ENCODE results near the gene LHX5.

LHX5 gene

GRCh38 chr12:113427882-113428281 is 43.8 kb downstream of the LHX5 start:
- TF ChIP-seq EZH2phosphoT487 (conservative IDR thresholded peaks at IDR 0.05; ENCODE audit: low read length) (no peak), CTCF (IDR thresholded peaks at IDR 0.05; ENCODE audit: insufficient read depth, low read length, poor library complexity, severe bottlenecking) (no peak)
- Histone ChIP-seq H3K9ac (ENCODE audit: low read length) (no peak overlapping the region), H3K36me3 (ENCODE audit: low read length) (no peaks in the 10 kb centered on the region), H3F3A (ENCODE audit: insufficient read depth) (no peaks in the 10 kb centered on the region), H3K27me3 (ENCODE audit: low read length) (no peaks in the 10 kb centered on the region; the same call in 1 of the 2 replicates), H3K27ac (ENCODE audit: low read depth, low read length) (no peak overlapping the region), H3K79me2 (ENCODE audit: insufficient read depth, low read length) (no peaks in the 10 kb centered on the region), H4K20me1 (ENCODE audit: low read depth, low read length) (no peaks in the 10 kb centered on the region), H3K9me3 (ENCODE audit: insufficient read depth, low read length) (no peaks in the 10 kb centered on the region), H3K9me2 (replicated peaks; ENCODE audit: insufficient read depth, low read length) (no peaks in the 10 kb centered on the region), H3K4me2 (ENCODE audit: low read depth, low read length, poor library complexity, severe bottlenecking) (no peak overlapping the region), H3K4me3 (ENCODE audit: insufficient read depth, low read length, poor library complexity, severe bottlenecking) (no peak overlapping the region), H2AFZ (ENCODE audit: low read depth, low read length, severe bottlenecking) (no peak overlapping the region)

- Histone ChIP-seq H3K4me2 (ENCODE audit: low read depth, low read length, poor library complexity, severe bottlenecking) (no peak overlapping the region), H3K27me3 (ENCODE audit: low read length) (no peaks in the 10 kb centered on the region; the same call in 1 of the 2 replicates), H3K9ac (ENCODE audit: low read length) (no peak overlapping the region), H3K27ac (ENCODE audit: low read depth, low read length) (no peak overlapping the region), H3K9me2 (replicated peaks; ENCODE audit: insufficient read depth, low read length) (no peaks in the 10 kb centered on the region), H2AFZ (ENCODE audit: low read depth, low read length, severe bottlenecking) (no peak overlapping the region), H3K36me3 (ENCODE audit: low read length) (no peaks in the 10 kb centered on the region), H4K20me1 (ENCODE audit: low read depth, low read length) (no peaks in the 10 kb centered on the region), H3K9me3 (ENCODE audit: insufficient read depth, low read length) (no peaks in the 10 kb centered on the region), H3K4me3 (ENCODE audit: insufficient read depth, low read length, poor library complexity, severe bottlenecking) (no peak overlapping the region), H3F3A (ENCODE audit: insufficient read depth) (no peaks in the 10 kb centered on the region), H3K79me2 (ENCODE audit: insufficient read depth, low read length) (no peaks in the 10 kb centered on the region)
- TF ChIP-seq EZH2phosphoT487 (conservative IDR thresholded peaks at IDR 0.05; ENCODE audit: low read length): no peak
- TF ChIP-seq CTCF (IDR thresholded peaks at IDR 0.05; ENCODE audit: insufficient read depth, low read length, poor library complexity, severe bottlenecking): no peak
Measured at GRCh38 chr12:113425960-113426453, 45.7 kb downstream of the LHX5 start.

- Histone ChIP-seq H3K4me3 (ENCODE audit: insufficient read depth, low read length, poor library complexity, severe bottlenecking) (no peak overlapping the region), H3K9me3 (ENCODE audit: insufficient read depth, low read length) (no peaks in the 10 kb centered on the region), H3K27ac (ENCODE audit: low read depth, low read length) (no peak overlapping the region), H2AFZ (ENCODE audit: low read depth, low read length, severe bottlenecking) (no peak overlapping the region), H4K20me1 (ENCODE audit: low read depth, low read length) (no peaks in the 10 kb centered on the region), H3K36me3 (ENCODE audit: low read length) (no peaks in the 10 kb centered on the region), H3K79me2 (ENCODE audit: insufficient read depth, low read length) (no peaks in the 10 kb centered on the region), H3F3A (ENCODE audit: insufficient read depth) (no peaks in the 10 kb centered on the region), H3K4me2 (ENCODE audit: low read depth, low read length, poor library complexity, severe bottlenecking) (no peak overlapping the region), H3K9ac (ENCODE audit: low read length) (no peak overlapping the region), H3K9me2 (replicated peaks; ENCODE audit: insufficient read depth, low read length) (no peaks in the 10 kb centered on the region), H3K27me3 (ENCODE audit: low read length) (no peaks in the 10 kb centered on the region; the same call in 1 of the 2 replicates)
- TF ChIP-seq CTCF (IDR thresholded peaks at IDR 0.05; ENCODE audit: insufficient read depth, low read length, poor library complexity, severe bottlenecking) (peak; percentile 77), EZH2phosphoT487 (conservative IDR thresholded peaks at IDR 0.05; ENCODE audit: low read length) (no peak)
Measured at GRCh38 chr12:113424915-113425823, 46.5 kb downstream of the LHX5 start.

Data from SU-DHL-6 (cell line).